Osteoblast (primary cell): ENCODE data around the gene CIZ1. TPM values are rescaled to one million over a fixed set of nuclear protein-coding genes. Genes with fewer than 3 reads are reported as not detected.

Source experiments
- DNase-seq: peaks from one replicate; pipeline ENCODE4 v3.0.0; 2011; ENCODE audit warnings: low spot score, mixed read lengths; ENCODE audit not compliant: insufficient read length; ENCODE audit errors: missing footprints
- H2AFZ ChIP-seq: 2 replicates; pipeline ENCODE4 v1.6.0; 2011; ENCODE audit warnings: mild to moderate bottlenecking, low read length
- H3K27ac ChIP-seq: 2 replicates; pipeline ENCODE4 v1.5.1; 2011; ENCODE audit warnings: mild to moderate bottlenecking, low read depth, low read length, moderate library complexity
- H3K27me3 ChIP-seq: 2 replicates; pipeline ENCODE4 v1.6.0; 2012; ENCODE audit warnings: mild to moderate bottlenecking, control low read depth, inconsistent platforms, low read length, moderate library complexity; ENCODE audit not compliant: insufficient read depth
- H3K36me3 ChIP-seq: 2 replicates; pipeline ENCODE4 v1.5.1; 2011; ENCODE audit warnings: mild to moderate bottlenecking, low read length, control low read depth, moderate library complexity; ENCODE audit not compliant: insufficient read depth
- H3K4me1 ChIP-seq: 2 replicates; pipeline ENCODE4 v1.5.1; 2011; ENCODE audit warnings: mild to moderate bottlenecking, low read length, control low read depth, moderate library complexity; ENCODE audit not compliant: insufficient read depth
- H3K4me2 ChIP-seq: 2 replicates; pipeline ENCODE4 v1.6.0; 2011; ENCODE audit warnings: mild to moderate bottlenecking, low read length; ENCODE audit not compliant: insufficient read depth
- H3K4me3 ChIP-seq: fragments of 200-600 bp; sonication (generic); 3 replicates; pipeline ENCODE4 v1.5.1; 2012; ENCODE audit warnings: mild to moderate bottlenecking, low read length, inconsistent platforms; ENCODE audit not compliant: insufficient read depth
- H3K79me2 ChIP-seq: 2 replicates; pipeline ENCODE4 v1.6.0; 2012; ENCODE audit warnings: mild to moderate bottlenecking, low read length, control low read depth, inconsistent platforms; ENCODE audit not compliant: insufficient read depth
- H3K9me3 ChIP-seq: 2 replicates; pipeline ENCODE4 v1.5.1; 2011; ENCODE audit warnings: low read depth, low read length, control low read depth
- H4K20me1 ChIP-seq: 2 replicates; pipeline ENCODE4 v1.6.0; 2012; ENCODE audit warnings: mild to moderate bottlenecking, low read length, control low read depth; ENCODE audit not compliant: insufficient read depth
- CTCF ChIP-seq: IDR thresholded peaks from 2 replicates; pipeline ENCODE4 v1.5.1; 2011; ENCODE audit warnings: mild to moderate bottlenecking, low read depth, low read length, moderate library complexity; ENCODE audit errors: extremely low read depth
- total RNA-seq: library from RNA; depleted of rRNA; stranded (reverse); fragments of >200 nt; gene quantifications from 2 replicates; pipeline ENCODE4 v1.2.3, GENCODE V29; 2012

CIZ1 gene
- total RNA-seq, 1 donor, result 33.7 TPM

GRCh38 chr9:128149001-128149701, 42.2 kb downstream of the CIZ1 start, which contains the start of gene LCN2:
Gene LCN2 (plus strand): TSS chr9:128149453. CDS start chr9:128149526, 73 bp downstream.
- no peaks in the 10 kb centered on the region for H3K9me3 ChIP-seq
- H2AFZ ChIP-seq, result no peak within 1 kb of the TSS
- no peak within 1 kb of the TSS for H3K4me2 ChIP-seq
- H3K4me1 ChIP-seq, result no peaks in the 10 kb centered on the region
- H3K27ac ChIP-seq, result no peak within 1 kb of the TSS
- no peaks in the 10 kb centered on the region for H3K36me3 ChIP-seq
- H3K4me3 ChIP-seq, result no peak within 1 kb of the TSS
- H3K27me3 ChIP-seq, result peaks cover 5% of the 10 kb centered on the region
- no peaks in the 10 kb centered on the region for H3K79me2 ChIP-seq
- TF ChIP-seq CTCF, result no peak
- peak; percentile 65 for DNase-seq
- H4K20me1 ChIP-seq, result no peaks in the 10 kb centered on the region

- DNase-seq, result peak; percentile 73
- Histone ChIP-seq H3K4me2 (no peak overlapping the region), H3K36me3 (no peaks in the 10 kb centered on the region), H2AFZ (no peak overlapping the region), H3K27me3 (peaks cover 5% of the 10 kb centered on the region), H4K20me1 (no peaks in the 10 kb centered on the region), H3K27ac (no peak overlapping the region), H3K4me1 (no peaks in the 10 kb centered on the region), H3K79me2 (no peaks in the 10 kb centered on the region), H3K9me3 (no peaks in the 10 kb centered on the region), H3K4me3 (no peak overlapping the region)
- TF ChIP-seq CTCF, result no peak
Observed at GRCh38 chr9:128148509-128149000, 42.8 kb downstream of the CIZ1 start.

GRCh38 chr9:128146591-128147120, 44.7 kb downstream of the CIZ1 start:
- H2AFZ ChIP-seq, result no peak overlapping the region

More at GRCh38 chr9:128146591-128147120, 44.7 kb downstream of the CIZ1 start:
- Histone ChIP-seq H3K27me3 (peaks cover 5% of the 10 kb centered on the region), H3K4me3 (no peak overlapping the region), H3K27ac (no peak overlapping the region), H3K79me2 (no peaks in the 10 kb centered on the region), H3K36me3 (no peaks in the 10 kb centered on the region), H3K9me3 (no peaks in the 10 kb centered on the region), H3K4me1 (no peaks in the 10 kb centered on the region), H3K4me2 (no peak overlapping the region), H4K20me1 (no peaks in the 10 kb centered on the region)
- no peak for TF ChIP-seq CTCF
- DNase-seq, result peak; percentile 66
